ENCODE data around the gene ADGRF5. TPM values are rescaled to one million over a fixed set of nuclear protein-coding genes. Genes with fewer than 3 reads are reported as not detected.

Gene ADGRF5
- total and polyA plus RNA-seq, 10 of the 15 experiments (the other 5 are each of a cell fraction or from before 2014, with no cell fraction given) = 0.01 to 0.13 TPM; not detected in 8

DNA sequence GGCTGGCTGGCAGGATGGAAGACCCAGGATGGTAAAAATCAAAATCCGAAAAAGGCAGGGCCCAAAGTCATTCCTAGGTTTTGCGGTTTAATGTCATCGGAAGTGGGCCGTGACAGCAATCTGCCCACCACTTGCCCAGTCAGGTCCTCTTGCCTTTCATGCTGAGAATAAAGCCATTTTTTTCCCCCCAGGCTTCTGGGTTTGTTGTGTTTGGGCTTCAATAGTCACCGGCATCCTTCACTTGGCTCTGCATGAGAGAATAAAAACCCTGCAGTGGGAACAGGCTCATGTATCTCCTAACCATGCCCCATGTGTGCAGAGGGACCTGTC is 72.4 kb downstream of the ADGRF5 start (continued):
- TF ChIP-seq, protein P1, sequence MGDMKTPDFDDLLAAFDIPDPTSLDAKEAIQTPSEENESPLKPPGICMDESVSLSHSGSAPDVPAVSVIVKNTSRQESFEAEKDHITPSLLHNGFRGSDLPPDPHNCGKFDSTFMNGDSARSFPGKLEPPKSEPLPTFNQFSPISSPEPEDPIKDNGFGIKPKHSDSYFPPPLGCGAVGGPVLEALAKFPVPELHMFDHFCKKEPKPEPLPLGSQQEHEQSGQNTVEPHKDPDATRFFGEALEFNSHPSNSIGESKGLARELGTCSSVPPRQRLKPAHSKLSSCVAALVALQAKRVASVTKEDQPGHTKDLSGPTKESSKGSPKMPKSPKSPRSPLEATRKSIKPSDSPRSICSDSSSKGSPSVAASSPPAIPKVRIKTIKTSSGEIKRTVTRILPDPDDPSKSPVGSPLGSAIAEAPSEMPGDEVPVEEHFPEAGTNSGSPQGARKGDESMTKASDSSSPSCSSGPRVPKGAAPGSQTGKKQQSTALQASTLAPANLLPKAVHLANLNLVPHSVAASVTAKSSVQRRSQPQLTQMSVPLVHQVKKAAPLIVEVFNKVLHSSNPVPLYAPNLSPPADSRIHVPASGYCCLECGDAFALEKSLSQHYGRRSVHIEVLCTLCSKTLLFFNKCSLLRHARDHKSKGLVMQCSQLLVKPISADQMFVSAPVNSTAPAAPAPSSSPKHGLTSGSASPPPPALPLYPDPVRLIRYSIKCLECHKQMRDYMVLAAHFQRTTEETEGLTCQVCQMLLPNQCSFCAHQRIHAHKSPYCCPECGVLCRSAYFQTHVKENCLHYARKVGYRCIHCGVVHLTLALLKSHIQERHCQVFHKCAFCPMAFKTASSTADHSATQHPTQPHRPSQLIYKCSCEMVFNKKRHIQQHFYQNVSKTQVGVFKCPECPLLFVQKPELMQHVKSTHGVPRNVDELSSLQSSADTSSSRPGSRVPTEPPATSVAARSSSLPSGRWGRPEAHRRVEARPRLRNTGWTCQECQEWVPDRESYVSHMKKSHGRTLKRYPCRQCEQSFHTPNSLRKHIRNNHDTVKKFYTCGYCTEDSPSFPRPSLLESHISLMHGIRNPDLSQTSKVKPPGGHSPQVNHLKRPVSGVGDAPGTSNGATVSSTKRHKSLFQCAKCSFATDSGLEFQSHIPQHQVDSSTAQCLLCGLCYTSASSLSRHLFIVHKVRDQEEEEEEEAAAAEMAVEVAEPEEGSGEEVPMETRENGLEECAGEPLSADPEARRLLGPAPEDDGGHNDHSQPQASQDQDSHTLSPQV (IDR thresholded peaks at IDR 0.05) = no peak
- TF ChIP-seq, protein P2, sequence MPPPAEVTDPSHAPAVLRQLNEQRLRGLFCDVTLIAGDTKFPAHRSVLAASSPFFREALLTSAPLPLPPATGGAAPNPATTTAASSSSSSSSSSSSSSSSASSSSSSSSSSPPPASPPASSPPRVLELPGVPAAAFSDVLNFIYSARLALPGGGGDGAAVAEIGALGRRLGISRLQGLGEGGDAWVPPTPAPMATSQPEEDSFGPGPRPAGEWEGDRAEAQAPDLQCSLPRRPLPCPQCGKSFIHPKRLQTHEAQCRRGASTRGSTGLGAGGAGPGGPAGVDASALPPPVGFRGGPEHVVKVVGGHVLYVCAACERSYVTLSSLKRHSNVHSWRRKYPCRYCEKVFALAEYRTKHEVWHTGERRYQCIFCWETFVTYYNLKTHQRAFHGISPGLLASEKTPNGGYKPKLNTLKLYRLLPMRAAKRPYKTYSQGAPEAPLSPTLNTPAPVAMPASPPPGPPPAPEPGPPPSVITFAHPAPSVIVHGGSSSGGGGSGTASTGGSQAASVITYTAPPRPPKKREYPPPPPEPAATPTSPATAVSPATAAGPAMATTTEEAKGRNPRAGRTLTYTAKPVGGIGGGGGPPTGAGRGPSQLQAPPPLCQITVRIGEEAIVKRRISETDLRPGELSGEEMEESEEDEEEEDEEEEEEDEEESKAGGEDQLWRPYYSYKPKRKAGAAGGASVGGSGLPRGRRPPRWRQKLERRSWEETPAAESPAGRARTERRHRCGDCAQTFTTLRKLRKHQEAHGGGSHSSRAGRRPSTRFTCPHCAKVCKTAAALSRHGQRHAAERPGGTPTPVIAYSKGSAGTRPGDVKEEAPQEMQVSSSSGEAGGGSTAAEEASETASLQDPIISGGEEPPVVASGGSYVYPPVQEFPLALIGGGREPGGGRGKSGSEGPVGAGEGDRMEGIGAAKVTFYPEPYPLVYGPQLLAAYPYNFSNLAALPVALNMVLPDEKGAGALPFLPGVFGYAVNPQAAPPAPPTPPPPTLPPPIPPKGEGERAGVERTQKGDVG (CRISPR knock-in tag; IDR thresholded peaks at IDR 0.05) = no peak
- TF ChIP-seq NFXL1 (IDR thresholded peaks at IDR 0.05; ENCODE audit: borderline replicate concordance) = no peak
- no peak for TF ChIP-seq SIN3A (IDR thresholded peaks at IDR 0.05; ENCODE audit: low read depth, low read length)

Measured in GM12878 (cell line).